Chondrocyte (in vitro differentiated cells): Measurements from ENCODE around the gene LPP. TPM values are rescaled to one million over a fixed set of nuclear protein-coding genes. Genes with fewer than 3 reads are reported as not detected.

Experiments used
- DNase-seq: peaks from one replicate; pipeline ENCODE4 v3.0.0; 2021; ENCODE audit warnings: mixed read lengths, low spot score
- H3K27ac Mint-ChIP-seq: one replicate; pipeline ENCODE4 v1.8.0; 2021; ENCODE audit warnings: mild to moderate bottlenecking, moderate library complexity, mixed read lengths; ENCODE audit not compliant: unreplicated experiment
- H3K27me3 Mint-ChIP-seq: 2 replicates; pipeline ENCODE4 v1.8.0; 2021; ENCODE audit warnings: low read depth, mixed read lengths
- H3K36me3 Mint-ChIP-seq: 2 replicates; pipeline ENCODE4 v1.8.0; 2021; ENCODE audit warnings: low read depth, mixed read lengths
- H3K4me1 Mint-ChIP-seq: 2 replicates; pipeline ENCODE4 v1.8.0; 2021; ENCODE audit warnings: low read depth, mild to moderate bottlenecking, mixed read lengths
- H3K4me3 Mint-ChIP-seq: one replicate; pipeline ENCODE4 v1.8.0; 2021; ENCODE audit warnings: mild to moderate bottlenecking, moderate library complexity, mixed read lengths; ENCODE audit not compliant: unreplicated experiment
- H3K9me3 Mint-ChIP-seq: 2 replicates; pipeline ENCODE4 v1.8.0; 2021; ENCODE audit warnings: low read depth, mixed read lengths
- total RNA-seq: library from RNA; stranded (reverse); gene quantifications from 3 replicates; pipeline ENCODE4 v1.2.1, GENCODE V29; 2021
- TF ChIP-seq, protein P1 (sequence below): fragments of 200-600 bp; sonication (generic); IDR thresholded peaks from 2 replicates; pipeline ENCODE4 v1.5.0; 2021; ENCODE audit warnings: antibody characterized with exemption, mild to moderate bottlenecking, moderate library complexity

Gene LPP
- total RNA-seq, 1 donor from 2014 or later: 295 TPM

- DNase-seq: no peak
- Mint-ChIP-seq H3K27me3 (no peaks in the 10 kb centered on the region), H3K36me3 (peaks cover 17% of the 10 kb centered on the region), H3K27ac (no peak overlapping the region), H3K4me1 (peaks cover 33% of the 10 kb centered on the region), H3K4me3 (no peak overlapping the region), H3K9me3 (peaks cover 9% of the 10 kb centered on the region)
- TF ChIP-seq, protein P1, sequence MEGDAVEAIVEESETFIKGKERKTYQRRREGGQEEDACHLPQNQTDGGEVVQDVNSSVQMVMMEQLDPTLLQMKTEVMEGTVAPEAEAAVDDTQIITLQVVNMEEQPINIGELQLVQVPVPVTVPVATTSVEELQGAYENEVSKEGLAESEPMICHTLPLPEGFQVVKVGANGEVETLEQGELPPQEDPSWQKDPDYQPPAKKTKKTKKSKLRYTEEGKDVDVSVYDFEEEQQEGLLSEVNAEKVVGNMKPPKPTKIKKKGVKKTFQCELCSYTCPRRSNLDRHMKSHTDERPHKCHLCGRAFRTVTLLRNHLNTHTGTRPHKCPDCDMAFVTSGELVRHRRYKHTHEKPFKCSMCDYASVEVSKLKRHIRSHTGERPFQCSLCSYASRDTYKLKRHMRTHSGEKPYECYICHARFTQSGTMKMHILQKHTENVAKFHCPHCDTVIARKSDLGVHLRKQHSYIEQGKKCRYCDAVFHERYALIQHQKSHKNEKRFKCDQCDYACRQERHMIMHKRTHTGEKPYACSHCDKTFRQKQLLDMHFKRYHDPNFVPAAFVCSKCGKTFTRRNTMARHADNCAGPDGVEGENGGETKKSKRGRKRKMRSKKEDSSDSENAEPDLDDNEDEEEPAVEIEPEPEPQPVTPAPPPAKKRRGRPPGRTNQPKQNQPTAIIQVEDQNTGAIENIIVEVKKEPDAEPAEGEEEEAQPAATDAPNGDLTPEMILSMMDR: no peak
Measured at GRCh38 chr3:188906236-188906635, 752.3 kb downstream of the LPP start.

- DNase-seq: no peak
- TF ChIP-seq, protein P1: no peak
- Mint-ChIP-seq H3K9me3 (peaks cover 9% of the 10 kb centered on the region), H3K36me3 (peaks cover 17% of the 10 kb centered on the region), H3K4me1 (peaks cover 26% of the 10 kb centered on the region), H3K4me3 (no peak overlapping the region), H3K27ac (no peak overlapping the region), H3K27me3 (no peaks in the 10 kb centered on the region)
Measured at GRCh38 chr3:188908002-188908850, 754.3 kb downstream of the LPP start.

- Mint-ChIP-seq H3K27ac (no peak overlapping the region), H3K27me3 (no peaks in the 10 kb centered on the region), H3K4me3 (no peak overlapping the region), H3K9me3 (no peaks in the 10 kb centered on the region), H3K36me3 (peaks cover 10% of the 10 kb centered on the region), H3K4me1 (peaks cover 18% of the 10 kb centered on the region)
- TF ChIP-seq, protein P1: no peak
- DNase-seq: no peak
Measured at GRCh38 chr3:188911026-188911850, 757.3 kb downstream of the LPP start.

GRCh38 chr3:188913084-188913483, 759.1 kb downstream of the LPP start:
- Mint-ChIP-seq H3K4me1 (peaks cover 24% of the 10 kb centered on the region), H3K27me3 (no peaks in the 10 kb centered on the region), H3K9me3 (no peaks in the 10 kb centered on the region), H3K36me3 (peaks cover 14% of the 10 kb centered on the region), H3K4me3 (no peak overlapping the region), H3K27ac (no peak overlapping the region)
- TF ChIP-seq, protein P1: no peak
- DNase-seq: no peak

DNA sequence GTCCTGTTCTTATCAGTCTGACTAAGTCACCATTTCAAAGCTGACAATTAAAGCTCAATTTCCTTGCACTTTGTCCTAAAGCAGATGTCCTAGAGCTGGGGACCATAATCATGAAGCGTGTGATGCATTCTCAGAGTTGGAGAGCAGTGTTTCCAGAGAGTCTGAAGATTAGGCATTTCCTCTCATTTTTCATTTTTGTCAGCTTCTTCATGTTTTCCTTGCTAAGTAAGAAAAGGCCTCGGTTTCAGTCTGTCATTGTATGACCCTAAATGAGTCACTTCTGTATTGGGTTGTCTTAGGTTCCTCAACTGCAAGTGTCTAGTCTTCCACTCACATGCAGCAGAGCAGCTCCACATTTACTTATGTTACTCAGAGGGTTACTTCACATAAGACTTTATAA, 760.6 kb downstream of the LPP start:
- H3K27ac Mint-ChIP-seq: peak overlapping the region; percentile 78
- no peaks in the 10 kb centered on the region for H3K9me3 Mint-ChIP-seq
- no peak for DNase-seq
- H3K4me3 Mint-ChIP-seq: no peak overlapping the region
- TF ChIP-seq, protein P1: no peak
- H3K27me3 Mint-ChIP-seq: no peaks in the 10 kb centered on the region
- H3K4me1 Mint-ChIP-seq: peaks cover 24% of the 10 kb centered on the region
- H3K36me3 Mint-ChIP-seq: peaks cover 11% of the 10 kb centered on the region
